IPS DF 4.7 (cell line): ENCODE results near the gene SYK.

Experiments
- DNase-seq: peaks from one replicate; pipeline ENCODE4 v3.0.0-alpha.2; 2013; ENCODE audit warnings: low spot score; ENCODE audit errors: extremely low read depth

SYK gene

GRCh38 chr9:90942555-90942954, 140.9 kb downstream of the SYK start:
- DNase-seq: no peak

GRCh38 chr9:90943341-90943740, 141.7 kb downstream of the SYK start:
- DNase-seq: no peak

- no peak for DNase-seq
These were observed 143.7 kb downstream of the SYK start for GRCh38 chr9:90945336-90945735.

GRCh38 chr9:90946982-90947381, 145.4 kb downstream of the SYK start:
- no peak for DNase-seq
